MCF 10A (cell line): ENCODE results near the gene XRCC1. TPM values are rescaled to one million over a fixed set of nuclear protein-coding genes. Genes with fewer than 3 reads are reported as not detected.
"Not testable (repeated sequence)": the region's sequence is repeated elsewhere in the genome, so short reads cannot be mapped to it uniquely, and the experiment has no call there.

Source experiments
- BruUV-seq: library from RNA; stranded (reverse); fragments of 400-500 nt; replicated peaks from 2 replicates; lab custom pipeline; 2021; lab: Mats Ljungman, UMichigan
- CTCF ChIA-PET: fragments of 300-600 bp; sonication (Branson Sonifier 250); formaldehyde crosslinking; extraction: SDS; loops from one replicate; lab custom pipeline; 2021; ENCODE audit warnings: antibody characterized with exemption, inconsistent platforms; lab: Yijun Ruan, JAX
- POLR2A ChIA-PET: fragments of 300-600, 350-650 bp; sonication (Branson Sonifier 250); formaldehyde crosslinking; extraction: SDS; loops from one replicate; lab custom pipeline; 2020; ENCODE audit warnings: antibody characterized with exemption, inconsistent platforms; lab: Yijun Ruan, JAX
- DNase-seq: peaks from one replicate; pipeline ENCODE4 v3.0.0-alpha.2; 2018; ENCODE audit not compliant: unreplicated experiment
- H3K27ac Mint-ChIP-seq: one replicate; pipeline ENCODE4 v1.8.0; 2022; ENCODE audit warnings: mild to moderate bottlenecking, low read depth, mixed read lengths; ENCODE audit not compliant: unreplicated experiment
- H3K27me3 Mint-ChIP-seq: one replicate; pipeline ENCODE4 v1.8.0; 2022; ENCODE audit warnings: mixed read lengths; ENCODE audit not compliant: insufficient read depth, unreplicated experiment
- H3K36me3 Mint-ChIP-seq: one replicate; pipeline ENCODE4 v1.8.0; 2022; ENCODE audit warnings: mild to moderate bottlenecking, moderate library complexity, mixed read lengths; ENCODE audit not compliant: insufficient read depth, unreplicated experiment
- H3K4me1 Mint-ChIP-seq: one replicate; pipeline ENCODE4 v1.8.0; 2022; ENCODE audit warnings: mixed read lengths; ENCODE audit not compliant: insufficient read depth, unreplicated experiment
- H3K4me3 Mint-ChIP-seq: one replicate; pipeline ENCODE4 v1.8.0; 2022; ENCODE audit warnings: mild to moderate bottlenecking, moderate library complexity, mixed read lengths; ENCODE audit not compliant: unreplicated experiment
- H3K9me3 Mint-ChIP-seq: one replicate; pipeline ENCODE4 v1.8.0; 2022; ENCODE audit warnings: mixed read lengths; ENCODE audit not compliant: unreplicated experiment
- CTCF ChIP-seq: fragments of 200-600 bp; IDR thresholded peaks from one replicate; pipeline ENCODE4 v1.8.0; 2022; ENCODE audit warnings: antibody characterized with exemption, mild to moderate bottlenecking; ENCODE audit not compliant: unreplicated experiment
- intact Hi-C: fragments of 100-400 bp; cut with micrococcal nuclease; formaldehyde crosslinking; loops from 2 replicates; pipeline ENCODE4 v1.14.1; 2022
- total RNA-seq: library from RNA; stranded (reverse); gene quantifications from 2 replicates; pipeline ENCODE4 v1.2.3, GENCODE V29; 2022

The XRCC1 gene
- total RNA-seq, 1 experiment from 2014 or later = 20.6 TPM

- ChIA-PET CTCF (no interaction called here), POLR2A (interaction anchor here (2.1 kb wide), 1 partner anchor 20 kb away, joined by 7 read pairs; the partner anchor contains the start of gene ZNF575)
- no TSS peak for BruUV-seq
- H3K4me1 Mint-ChIP-seq = no peaks in the 10 kb centered on the region
- no peak for DNase-seq
- no peaks in the 10 kb centered on the region for H3K27me3 Mint-ChIP-seq
- H3K27ac Mint-ChIP-seq = no peak overlapping the region
- H3K9me3 Mint-ChIP-seq = no peaks in the 10 kb centered on the region
- no peak overlapping the region for H3K4me3 Mint-ChIP-seq
- peaks cover 34% of the 10 kb centered on the region for H3K36me3 Mint-ChIP-seq
- TF ChIP-seq CTCF = no peak
- intact Hi-C loops = no loop called here
Measured at GRCh38 chr19:43552616-43553015, 22.7 kb downstream of the XRCC1 start.

- Mint-ChIP-seq H3K27ac (no peak overlapping the region), H3K36me3 (peaks cover 29% of the 10 kb centered on the region), H3K4me3 (no peak overlapping the region), H3K27me3 (no peaks in the 10 kb centered on the region), H3K4me1 (no peaks in the 10 kb centered on the region), H3K9me3 (no peaks in the 10 kb centered on the region)
- BruUV-seq = no TSS peak
- no peak for TF ChIP-seq CTCF
- DNase-seq = no peak
- intact Hi-C loops = no loop called here
- POLR2A ChIA-PET = interaction anchor here (2.1 kb wide), 1 partner anchor 19 kb away, joined by 7 read pairs; the partner anchor contains the start of gene ZNF575
- CTCF ChIA-PET = interaction anchor here (0.9 kb wide), 1 partner anchor 28 kb away, joined by 3 read pairs; no protein-coding TSS in a partner anchor
Measured at GRCh38 chr19:43552198-43552450, 23.2 kb downstream of the XRCC1 start.

GRCh38 chr19:43551399-43552197, 23.7 kb downstream of the XRCC1 start:
- intact Hi-C loops = no loop called here
- Mint-ChIP-seq H3K27ac (no peak overlapping the region), H3K4me1 (no peaks in the 10 kb centered on the region), H3K9me3 (no peaks in the 10 kb centered on the region), H3K4me3 (no peak overlapping the region), H3K36me3 (peaks cover 26% of the 10 kb centered on the region), H3K27me3 (no peaks in the 10 kb centered on the region)
- no peak for TF ChIP-seq CTCF
- ChIA-PET POLR2A (no interaction called here), CTCF (interaction anchor here (0.9 kb wide), 1 partner anchor 27 kb away, joined by 3 read pairs; no protein-coding TSS in a partner anchor)
- DNase-seq = no peak
- BruUV-seq = no TSS peak

- peaks cover 37% of the 10 kb centered on the region for H3K36me3 Mint-ChIP-seq
- no peak overlapping the region for H3K4me3 Mint-ChIP-seq
- ChIA-PET POLR2A (no interaction called here), CTCF (interaction anchor here (0.7 kb wide), 1 partner anchor 92 kb away, joined by 3 read pairs; no protein-coding TSS in a partner anchor)
- H3K4me1 Mint-ChIP-seq = no peaks in the 10 kb centered on the region
- TF ChIP-seq CTCF = no peak
- H3K27me3 Mint-ChIP-seq = no peaks in the 10 kb centered on the region
- intact Hi-C loops = no loop called here
- H3K9me3 Mint-ChIP-seq = no peaks in the 10 kb centered on the region
- BruUV-seq = no TSS peak
- no peak for DNase-seq
- H3K27ac Mint-ChIP-seq = no peak overlapping the region
Measured at GRCh38 chr19:43548706-43549105, 26.6 kb downstream of the XRCC1 start.

GRCh38 chr19:43547926-43548325, 27.4 kb downstream of the XRCC1 start:
- H3K4me1 Mint-ChIP-seq, H3K27me3 Mint-ChIP-seq, H3K9me3 Mint-ChIP-seq, H3K27ac Mint-ChIP-seq, BruUV-seq, DNase-seq, H3K4me3 Mint-ChIP-seq, CTCF ChIA-PET, intact Hi-C loops, POLR2A ChIA-PET: not testable (repeated sequence)
- peaks cover 45% of the 10 kb centered on the region for H3K36me3 Mint-ChIP-seq
